SK-N-MC (cell line): ENCODE results near the gene CSTPP1.

Source experiments
- EZH2 ChIP-seq: fragments of 200-600 bp; sonication (generic); IDR thresholded peaks from one replicate; pipeline ENCODE4 v1.6.1; 2017; ENCODE audit warnings: antibody characterized with exemption
- FOXP2 ChIP-seq: optimal IDR thresholded peaks from 2 replicates; pipeline ENCODE3; 2011; ENCODE audit warnings: mild to moderate bottlenecking, moderate library complexity; ENCODE audit not compliant: insufficient read depth; ENCODE audit errors: extremely low read length, control extremely low read depth
- POLR2AphosphoS5 ChIP-seq: IDR thresholded peaks from 2 replicates; pipeline ENCODE4 v1.6.1; 2012; ENCODE audit warnings: mild to moderate bottlenecking, low read depth, low read length, borderline replicate concordance

GRCh38 chr11:46930089-46930488 is 6.5 kb upstream of the CSTPP1 start:
- no peak for TF ChIP-seq EZH2
- no peak for TF ChIP-seq POLR2AphosphoS5
- TF ChIP-seq FOXP2: no peak
